Adrenal gland (tissue), 5 donors: ENCODE data around the gene MSRB1.

Experiments
- CTCF ChIP-seq, 6 experiments: fragments of 450-650 bp in 4 of 6; fragments of 200-600 bp in 2 of 6; sonication (generic) in 1 of 6; IDR thresholded peaks; 1 replicate in 5 of 6; 2 replicates in 1 of 6; pipeline versions ENCODE4 v1.5.1 to v1.8.0; 2016 to 2021; ENCODE audit warnings: antibody characterized with exemption in 6 of 6, mild to moderate bottlenecking in 2 of 6, moderate library complexity in 1 of 6
- POLR2A ChIP-seq, 2 donors: fragments of 450-650 bp; IDR thresholded peaks; one replicate each; pipeline ENCODE4 v1.6.1; 2017; ENCODE audit warnings: antibody characterized with exemption in 2 of 2, mild to moderate bottlenecking in 2 of 2, moderate library complexity in 1 of 2
- donor health status: DM: no; HTN: no; CAD: no.

DNA sequence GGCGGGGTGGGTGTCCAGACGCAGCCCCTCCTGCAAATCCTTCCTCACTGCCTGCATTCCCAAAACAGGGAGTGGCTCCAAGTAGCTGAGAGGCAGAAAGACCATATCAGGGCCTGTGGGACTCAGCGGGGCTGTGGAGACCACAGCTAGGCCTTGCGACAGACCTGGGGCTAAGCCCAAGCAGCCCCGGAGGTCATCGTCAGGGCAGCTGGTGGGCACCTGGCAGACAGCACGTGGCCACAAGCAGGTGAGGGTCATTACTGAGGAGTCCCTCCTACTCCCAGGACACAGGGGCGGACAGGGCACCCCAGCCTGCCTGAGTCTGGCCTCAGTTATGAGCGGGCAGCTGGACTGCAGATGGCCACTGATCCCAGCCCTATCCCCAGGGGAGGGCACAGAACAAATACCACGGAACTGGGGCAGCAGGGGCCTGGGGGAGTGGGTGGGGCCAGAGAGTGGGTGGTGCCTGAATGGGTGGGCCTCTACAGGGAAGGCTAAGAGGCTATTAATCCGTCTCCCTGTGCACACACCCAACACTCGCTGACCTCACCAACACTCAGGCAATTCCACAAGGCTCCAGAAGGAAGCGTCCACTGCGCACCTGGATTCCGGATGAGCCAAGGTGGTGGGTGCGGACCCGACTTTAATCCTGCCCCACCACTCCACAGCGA is 33.3 kb downstream of the MSRB1 start:
- TF ChIP-seq CTCF (IDR thresholded peaks at IDR 0.05) = no peak
- TF ChIP-seq POLR2A (IDR thresholded peaks at IDR 0.05) = no peak
